IMR-90 (cell line): ENCODE results near the gene KCTD10. TPM values are rescaled to one million over a fixed set of nuclear protein-coding genes. Genes with fewer than 3 reads are reported as not detected.

Experiments used
- ATAC-seq: fragments of 200-7000 bp; cut with Tn5 transposase; 2 replicates; pipeline ENCODE4 v1.9.1; 2020; ENCODE audit warnings: low read depth, mild to moderate bottlenecking, moderate library complexity
- BruUV-seq: library from RNA; stranded (reverse); fragments of 400-500 nt; replicated peaks from 2 replicates; lab custom pipeline; 2021; lab: Mats Ljungman, UMichigan
- CTCF ChIA-PET: fragments of 300-600 bp; formaldehyde crosslinking; extraction: SDS; loops from one replicate; lab custom pipeline; 2021; ENCODE audit warnings: antibody characterized with exemption; lab: Yijun Ruan, JAX
- POLR2A ChIA-PET: fragments of 300-600 bp; sonication (Branson Sonifier 250); formaldehyde crosslinking; loops from one replicate; lab custom pipeline; 2022; ENCODE audit warnings: antibody characterized with exemption; ENCODE audit not compliant: unreplicated experiment; lab: Charles Lee
- DNase-seq: peaks from one replicate; pipeline ENCODE4 v3.0.0; 2013
- H2AFZ ChIP-seq: replicated peaks from 2 replicates; pipeline ENCODE3; 2013; ENCODE audit warnings: low read length, mild to moderate bottlenecking; ENCODE audit not compliant: poor library complexity
- H2AK5ac ChIP-seq: 2 replicates; pipeline ENCODE4 v1.6.1; 2013; ENCODE audit warnings: low read depth, low read length, inconsistent platforms
- H2AK9ac ChIP-seq: replicated peaks from 2 replicates; pipeline ENCODE3; 2013; ENCODE audit warnings: mild to moderate bottlenecking, low read depth, low read length, moderate library complexity; ENCODE audit not compliant: poor library complexity
- H2BK120ac ChIP-seq: 2 replicates; pipeline ENCODE4 v1.6.1; 2013; ENCODE audit warnings: low read depth, low read length, inconsistent platforms
- H2BK15ac ChIP-seq: 3 replicates; pipeline ENCODE4 v1.6.1; 2013; ENCODE audit warnings: low read depth, low read length, inconsistent platforms
- H2BK20ac ChIP-seq: 2 replicates; pipeline ENCODE4 v1.6.1; 2013; ENCODE audit warnings: low read depth, mild to moderate bottlenecking, inconsistent platforms, low read length, moderate library complexity
- H2BK5ac ChIP-seq: 2 replicates; pipeline ENCODE4 v1.6.1; 2013; ENCODE audit warnings: mild to moderate bottlenecking, low read depth, low read length, inconsistent platforms; ENCODE audit not compliant: poor library complexity, severe bottlenecking
- H3K14ac ChIP-seq: replicated peaks from 2 replicates; pipeline ENCODE4 v1.6.1; 2013; ENCODE audit warnings: low read depth, low read length, inconsistent platforms
- H3K18ac ChIP-seq: 2 replicates; pipeline ENCODE4 v1.6.1; 2013; ENCODE audit warnings: low read depth, low read length, control low read depth
- H3K23ac ChIP-seq: 2 replicates; pipeline ENCODE4 v1.6.1; 2013; ENCODE audit warnings: low read depth, low read length, inconsistent platforms
- H3K27ac ChIP-seq: 2 replicates; pipeline ENCODE4 v1.5.1; 2013; ENCODE audit warnings: mild to moderate bottlenecking, control low read depth, low read length; ENCODE audit not compliant: insufficient read depth
- H3K27me3 ChIP-seq: 2 replicates; pipeline ENCODE4 v1.6.1; 2013; ENCODE audit warnings: low read length; ENCODE audit not compliant: control insufficient read depth, insufficient read depth
- H3K36me3 ChIP-seq: 2 replicates; pipeline ENCODE4 v1.6.1; 2013; ENCODE audit warnings: low read length, mixed read lengths; ENCODE audit not compliant: control insufficient read depth, insufficient read depth
- H3K4ac ChIP-seq: 2 replicates; pipeline ENCODE4 v1.6.1; 2013; ENCODE audit warnings: low read depth, low read length, inconsistent platforms
- H3K4me1 ChIP-seq: 2 replicates; pipeline ENCODE4 v1.6.1; 2013; ENCODE audit warnings: low read length, mixed read lengths; ENCODE audit not compliant: control insufficient read depth, insufficient read depth
- H3K4me2 ChIP-seq: 2 replicates; pipeline ENCODE4 v1.6.1; 2013; ENCODE audit warnings: low read depth, mild to moderate bottlenecking, control low read depth, low read length, moderate library complexity
- H3K4me3 ChIP-seq: 2 replicates; pipeline ENCODE4 v1.5.1; 2013; ENCODE audit warnings: low read depth, mild to moderate bottlenecking, control low read depth, low read length, moderate library complexity; ENCODE audit not compliant: insufficient read depth
- H3K56ac ChIP-seq: 2 replicates; pipeline ENCODE4 v1.6.1; 2013; ENCODE audit warnings: low read length, inconsistent platforms; ENCODE audit not compliant: insufficient read depth; ENCODE audit errors: extremely low read depth
- H3K79me1 ChIP-seq, 2 experiments: 2 replicates each; pipeline ENCODE4 v1.6.1; 2013; ENCODE audit warnings: low read length in 2 of 2, inconsistent platforms in 1 of 2, low read depth in 1 of 2
- H3K9ac ChIP-seq: 2 replicates; pipeline ENCODE4 v1.6.1; 2013; ENCODE audit warnings: low read depth, low read length, control low read depth
- H3K9me1 ChIP-seq: 2 replicates; pipeline ENCODE4 v1.6.1; 2013; ENCODE audit warnings: low read length, inconsistent platforms; ENCODE audit not compliant: insufficient read depth
- H3K9me3 ChIP-seq: 2 replicates; pipeline ENCODE4 v1.6.1; 2013; ENCODE audit warnings: low read length; ENCODE audit not compliant: control insufficient read depth, insufficient read depth
- H4K20me1 ChIP-seq: 2 replicates; pipeline ENCODE4 v1.6.1; 2013; ENCODE audit warnings: low read length, inconsistent platforms; ENCODE audit not compliant: insufficient read depth
- H4K5ac ChIP-seq: 2 replicates; pipeline ENCODE4 v1.6.1; 2013; ENCODE audit warnings: mild to moderate bottlenecking, low read depth, low read length, control low read depth
- H4K8ac ChIP-seq, 2 experiments: 2 replicates each; pipeline ENCODE4 v1.6.1; 2013; ENCODE audit warnings: low read depth in 2 of 2, low read length in 2 of 2, control low read depth in 1 of 2, inconsistent platforms in 1 of 2
- H4K91ac ChIP-seq: 2 replicates; pipeline ENCODE4 v1.6.1; 2013; ENCODE audit warnings: low read depth, low read length, inconsistent platforms; ENCODE audit not compliant: insufficient read depth
- BHLHE40 ChIP-seq: fragments of 150-350 bp; IDR thresholded peaks from 2 replicates; pipeline ENCODE4 v1.6.1; 2016; ENCODE audit warnings: mild to moderate bottlenecking, low read depth, low read length
- CTCF ChIP-seq: conservative IDR thresholded peaks from 2 replicates; pipeline ENCODE4 v1.5.1; 2012; ENCODE audit warnings: mild to moderate bottlenecking, low read depth, low read length, improper control_type of control experiment
- FOS ChIP-seq: fragments of 150-350 bp; IDR thresholded peaks from 2 replicates; pipeline ENCODE4 v1.6.1; 2016; ENCODE audit warnings: low read depth, low read length
- MAZ ChIP-seq: IDR thresholded peaks from 2 replicates; pipeline ENCODE4 v1.6.1; 2012; ENCODE audit warnings: low read depth, mild to moderate bottlenecking, low read length, improper control_type of control experiment, moderate library complexity, borderline replicate concordance
- MXI1 ChIP-seq: IDR thresholded peaks from 2 replicates; pipeline ENCODE4 v1.6.1; 2012; ENCODE audit warnings: low read depth, mild to moderate bottlenecking, low read length, moderate library complexity, borderline replicate concordance
- NFE2L2 ChIP-seq: fragments of 150-350 bp; IDR thresholded peaks from 2 replicates; pipeline ENCODE4 v1.6.1; 2016; ENCODE audit warnings: low read depth, mild to moderate bottlenecking, low read length
- POLR2A ChIP-seq: IDR thresholded peaks from 2 replicates; pipeline ENCODE4 v1.6.1; 2012; ENCODE audit warnings: mild to moderate bottlenecking, low read depth, low read length
- RCOR1 ChIP-seq: IDR thresholded peaks from 2 replicates; pipeline ENCODE4 v1.6.1; 2012; ENCODE audit warnings: mild to moderate bottlenecking, low read length, improper control_type of control experiment; ENCODE audit not compliant: insufficient replicate concordance
- SMC3 ChIP-seq: fragments of 150-350 bp; IDR thresholded peaks from 2 replicates; pipeline ENCODE4 v1.6.1; 2016; ENCODE audit warnings: low read depth, mild to moderate bottlenecking, antibody characterized with exemption, low read length, moderate library complexity
- USF2 ChIP-seq: fragments of 150-350 bp; IDR thresholded peaks from 2 replicates; pipeline ENCODE4 v1.6.1; 2017; ENCODE audit warnings: mild to moderate bottlenecking, antibody characterized with exemption, low read length, low read depth
- WGBS, 2 experiments: methylation state at CpG; one replicate each; pipeline versions ENCODE4 v1.1.5 to v1.1.7; 2013; ENCODE audit warnings: missing lambda C conversion rate in 2 of 2; ENCODE audit not compliant: insufficient read length in 1 of 2; ENCODE audit errors: extremely low coverage in 2 of 2; 5-methylcytosine and 5-hydroxymethylcytosine counted together
- dilution Hi-C: fragments of 300-500 bp; cut with HindIII; formaldehyde crosslinking; loops from one replicate; pipeline ENCODE4 v1.14.3; 2018; ENCODE audit warnings: low sequenced_read_pairs; ENCODE audit not compliant: unreplicated experiment
- in situ Hi-C: fragments of 300-500 bp; cut with MboI; formaldehyde crosslinking; loops from 3 replicates; pipeline ENCODE4 v1.14.3; 2019; ENCODE audit warnings: low sequenced_read_pairs, inconsistent platforms, mixed read lengths
- intact Hi-C: fragments of 100-400 bp; cut with micrococcal nuclease; formaldehyde crosslinking; loops from 2 replicates; pipeline ENCODE4 v1.10.0; 2022
- polyA plus RNA-seq, 3 experiments: library from polyadenylated mRNA; depleted of rRNA; stranded (reverse); fragments of >200 nt; gene quantifications; 2 replicates each; pipeline ENCODE4 v1.2.3, GENCODE V29; 2012; ENCODE audit warnings: low replicate concordance in 1 of 3
- total RNA-seq: library from RNA; depleted of rRNA; stranded (reverse); fragments of >200 nt; gene quantifications from 2 replicates; pipeline ENCODE4 v1.2.3, GENCODE V29; 2012
- TF ChIP-seq, protein P1 (sequence below): fragments of 150-350 bp; IDR thresholded peaks from 2 replicates; pipeline ENCODE4 v1.6.1; 2016; ENCODE audit warnings: low read depth, mild to moderate bottlenecking, low read length, moderate library complexity, borderline replicate concordance

KCTD10 gene
- total and polyA plus RNA-seq, 2 of the 4 experiments (the other 2 are of a cell fraction) = 72.1 to 88.4 TPM

GRCh38 chr12:109481863-109482262, 4.8 kb upstream of the KCTD10 start:
- no peak overlapping the region for H3K4me2 ChIP-seq
- H2BK15ac ChIP-seq = no peak overlapping the region
- dilution Hi-C loops (no loop called here), in situ Hi-C loops (no loop called here), intact Hi-C loops (loop anchor here (5.0 kb wide), 1 partner anchor 165 kb away; no protein-coding TSS in a partner anchor)
- no CpG with 5 or more reads among the region's 1 CpG for WGBS, 2 experiments
- no peak overlapping the region for H3K18ac ChIP-seq
- H3K9me1 ChIP-seq = peaks cover 3% of the 10 kb centered on the region; the same call in 1 of the 2 replicates
- CTCF ChIA-PET = no interaction called here
- peaks cover 25% of the 10 kb centered on the region for H3K36me3 ChIP-seq
- POLR2A ChIA-PET = no interaction called here
- H2AFZ ChIP-seq = no peak overlapping the region
- no peak overlapping the region for H3K4me3 ChIP-seq
- H4K8ac ChIP-seq = no peak overlapping the region
- no peak overlapping the region for H3K4ac ChIP-seq
- no peak overlapping the region for H2BK120ac ChIP-seq
- no peak overlapping the region for H2BK20ac ChIP-seq
- no peak overlapping the region for H3K9ac ChIP-seq
- H2AK5ac ChIP-seq = no peak overlapping the region
- TF ChIP-seq SMC3 (no peak), MAZ (no peak), NFE2L2 (no peak), FOS (no peak), CTCF (no peak), RCOR1 (no peak), POLR2A (no peak), MXI1 (no peak), USF2 (no peak), BHLHE40 (no peak)
- TF ChIP-seq, protein P1, sequence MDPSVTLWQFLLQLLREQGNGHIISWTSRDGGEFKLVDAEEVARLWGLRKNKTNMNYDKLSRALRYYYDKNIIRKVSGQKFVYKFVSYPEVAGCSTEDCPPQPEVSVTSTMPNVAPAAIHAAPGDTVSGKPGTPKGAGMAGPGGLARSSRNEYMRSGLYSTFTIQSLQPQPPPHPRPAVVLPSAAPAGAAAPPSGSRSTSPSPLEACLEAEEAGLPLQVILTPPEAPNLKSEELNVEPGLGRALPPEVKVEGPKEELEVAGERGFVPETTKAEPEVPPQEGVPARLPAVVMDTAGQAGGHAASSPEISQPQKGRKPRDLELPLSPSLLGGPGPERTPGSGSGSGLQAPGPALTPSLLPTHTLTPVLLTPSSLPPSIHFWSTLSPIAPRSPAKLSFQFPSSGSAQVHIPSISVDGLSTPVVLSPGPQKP = no peak
- H3K27me3 ChIP-seq = no peaks in the 10 kb centered on the region
- no TSS peak for BruUV-seq
- no peaks in the 10 kb centered on the region; the same call in 1 of the 2 replicates for H3K4me1 ChIP-seq
- no peak for DNase-seq
- H3K79me1 ChIP-seq = peaks cover 11 to 30% of the 10 kb centered on the region in 2 experiments
- H3K27ac ChIP-seq = no peak overlapping the region
- H4K5ac ChIP-seq = no peak overlapping the region
- no peak overlapping the region for H4K91ac ChIP-seq
- no peak overlapping the region for H3K23ac ChIP-seq
- no peak overlapping the region for H3K56ac ChIP-seq
- H3K14ac ChIP-seq = no peak overlapping the region
- no peak overlapping the region for H2BK5ac ChIP-seq
- H4K20me1 ChIP-seq = 0 out of 2 replicates have a peak, but pooled peaks cover 3% of the 10 kb centered on the region
- H2AK9ac ChIP-seq = no peak overlapping the region
- no peaks in the 10 kb centered on the region for H3K9me3 ChIP-seq
- no peak for ATAC-seq
